Measurements from ENCODE around the gene MAP3K20. TPM values are rescaled to one million over a fixed set of nuclear protein-coding genes. Genes with fewer than 3 reads are reported as not detected.
"Not testable (repeated sequence)": the region's sequence is repeated elsewhere in the genome, so short reads cannot be mapped to it uniquely, and the experiment has no call there.

MAP3K20 gene
- total RNA-seq, 1 experiment from 2014 or later, result 32.8 TPM

GRCh38 chr2:173187941-173188788 is 112.5 kb downstream of the MAP3K20 start:
- H3K27me3 ChIP-seq, result no peaks in the 10 kb centered on the region
- DNase-seq, result peak; percentile 45
- H3K9me3 ChIP-seq, result no peaks in the 10 kb centered on the region
- no peak overlapping the region for H3K4me3 ChIP-seq
- peaks cover 32% of the 10 kb centered on the region for H3K36me3 ChIP-seq

GRCh38 chr2:173191601-173192000 is 116.0 kb downstream of the MAP3K20 start:
- Histone ChIP-seq H3K36me3 (peaks cover 36% of the 10 kb centered on the region), H3K9me3 (no peaks in the 10 kb centered on the region), H3K4me3 (no peak overlapping the region), H3K27me3 (no peaks in the 10 kb centered on the region)
- no peak for DNase-seq

GRCh38 chr2:173192071-173192470 is 116.4 kb downstream of the MAP3K20 start:
- H3K9me3 ChIP-seq, result no peaks in the 10 kb centered on the region
- no peak for DNase-seq
- no peaks in the 10 kb centered on the region for H3K27me3 ChIP-seq
- H3K4me3 ChIP-seq, result no peak overlapping the region
- peaks cover 36% of the 10 kb centered on the region for H3K36me3 ChIP-seq

GRCh38 chr2:173193925-173194324 is 118.3 kb downstream of the MAP3K20 start:
- DNase-seq, result no peak
- no peak overlapping the region for H3K4me3 ChIP-seq
- no peaks in the 10 kb centered on the region for H3K27me3 ChIP-seq
- no peaks in the 10 kb centered on the region for H3K9me3 ChIP-seq
- peaks cover 41% of the 10 kb centered on the region for H3K36me3 ChIP-seq

GRCh38 chr2:173195100-173195499 is 119.5 kb downstream of the MAP3K20 start:
- H3K36me3 ChIP-seq, result peaks cover 40% of the 10 kb centered on the region
- no peak overlapping the region for H3K4me3 ChIP-seq
- no peaks in the 10 kb centered on the region for H3K27me3 ChIP-seq
- DNase-seq, result no peak
- no peaks in the 10 kb centered on the region for H3K9me3 ChIP-seq

GRCh38 chr2:173196080-173196479 is 120.4 kb downstream of the MAP3K20 start:
- H3K4me3 ChIP-seq, result no peak overlapping the region
- peaks cover 37% of the 10 kb centered on the region for H3K36me3 ChIP-seq
- no peaks in the 10 kb centered on the region for H3K27me3 ChIP-seq
- DNase-seq, result no peak
- no peaks in the 10 kb centered on the region for H3K9me3 ChIP-seq

GRCh38 chr2:173196638-173197037 is 121.0 kb downstream of the MAP3K20 start:
- Histone ChIP-seq H3K27me3 (no peaks in the 10 kb centered on the region), H3K36me3 (peaks cover 34% of the 10 kb centered on the region), H3K4me3 (no peak overlapping the region), H3K9me3 (no peaks in the 10 kb centered on the region)
- no peak for DNase-seq

GRCh38 chr2:173198327-173198726 is 122.7 kb downstream of the MAP3K20 start:
- peaks cover 24% of the 10 kb centered on the region for H3K36me3 ChIP-seq
- no peaks in the 10 kb centered on the region for H3K27me3 ChIP-seq
- no peak for DNase-seq
- H3K9me3 ChIP-seq, result no peaks in the 10 kb centered on the region
- H3K4me3 ChIP-seq, result no peak overlapping the region

- Histone ChIP-seq H3K9me3 (no peaks in the 10 kb centered on the region), H3K4me3 (no peak overlapping the region), H3K36me3 (peaks cover 31% of the 10 kb centered on the region), H3K27me3 (no peaks in the 10 kb centered on the region)
- DNase-seq, result no peak
These were observed 123.6 kb downstream of the MAP3K20 start for GRCh38 chr2:173199294-173199693.

GRCh38 chr2:173202570-173202969 is 126.9 kb downstream of the MAP3K20 start:
- Histone ChIP-seq H3K9me3 (no peaks in the 10 kb centered on the region), H3K27me3 (no peaks in the 10 kb centered on the region), H3K4me3 (no peak overlapping the region), H3K36me3 (peaks cover 32% of the 10 kb centered on the region)
- DNase-seq, result no peak

- Histone ChIP-seq H3K36me3 (peaks cover 25% of the 10 kb centered on the region), H3K27me3 (no peaks in the 10 kb centered on the region), H3K4me3 (no peak overlapping the region), H3K9me3 (no peaks in the 10 kb centered on the region)
- no peak for DNase-seq
These were observed 128.7 kb downstream of the MAP3K20 start for GRCh38 chr2:173204316-173204715.

- H3K36me3 ChIP-seq, result peaks cover 27% of the 10 kb centered on the region
- no peaks in the 10 kb centered on the region for H3K27me3 ChIP-seq
- DNase-seq, result peak; percentile 60
- no peaks in the 10 kb centered on the region for H3K9me3 ChIP-seq
- H3K4me3 ChIP-seq, result no peak overlapping the region
These were observed 129.7 kb downstream of the MAP3K20 start for GRCh38 chr2:173205375-173205774.

- H3K9me3 ChIP-seq, H3K27me3 ChIP-seq, DNase-seq, H3K4me3 ChIP-seq: not testable (repeated sequence)
- peaks cover 35% of the 10 kb centered on the region for H3K36me3 ChIP-seq
These were observed 131.5 kb downstream of the MAP3K20 start for GRCh38 chr2:173207124-173207523.

GRCh38 chr2:173210270-173211196 is 134.9 kb downstream of the MAP3K20 start:
- H3K4me3 ChIP-seq, result no peak overlapping the region
- H3K9me3 ChIP-seq, result no peaks in the 10 kb centered on the region
- peak; percentile 66 for DNase-seq
- peaks cover 25% of the 10 kb centered on the region for H3K36me3 ChIP-seq
- no peaks in the 10 kb centered on the region for H3K27me3 ChIP-seq

- no peak for DNase-seq
- Histone ChIP-seq H3K27me3 (no peaks in the 10 kb centered on the region), H3K4me3 (no peak overlapping the region), H3K36me3 (peaks cover 22% of the 10 kb centered on the region), H3K9me3 (no peaks in the 10 kb centered on the region)
These were observed 137.5 kb downstream of the MAP3K20 start for GRCh38 chr2:173213181-173213580.

- H3K9me3 ChIP-seq, result no peaks in the 10 kb centered on the region
- DNase-seq, result no peak
- H3K36me3 ChIP-seq, result peaks cover 22% of the 10 kb centered on the region
- H3K27me3 ChIP-seq, result no peaks in the 10 kb centered on the region
- no peak overlapping the region for H3K4me3 ChIP-seq
These were observed 138.6 kb downstream of the MAP3K20 start for GRCh38 chr2:173214213-173214612.

- Histone ChIP-seq H3K27me3 (no peaks in the 10 kb centered on the region), H3K4me3 (no peak overlapping the region), H3K9me3 (no peaks in the 10 kb centered on the region), H3K36me3 (peaks cover 16% of the 10 kb centered on the region)
- no peak for DNase-seq
These were observed 139.7 kb downstream of the MAP3K20 start for GRCh38 chr2:173215316-173215715.

All from MG63 (cell line).